ENCODE data around the gene XAB2.

XAB2 gene

GRCh38 chr19:7629347-7630054, at the start of gene XAB2, which contains the start of gene PET100:
Gene XAB2 (minus strand): TSS chr19:7629545. CDS start chr19:7629527, 18 bp downstream.
Gene PET100 (plus strand): TSS chr19:7629793. CDS start chr19:7629834, 41 bp downstream.
- in situ Hi-C loops (cut with HindIII; ENCODE audit: low sequenced_read_pairs) = loop anchor here (5.0 kb wide), 1 partner anchor 72 kb away; no protein-coding TSS in a partner anchor

GRCh38 chr19:7677669-7678311, 48.4 kb upstream of the XAB2 start:
- in situ Hi-C loops (cut with HindIII; ENCODE audit: low sequenced_read_pairs) = no loop called here

GRCh38 chr19:7676854-7677253, 47.5 kb upstream of the XAB2 start, which contains the start of gene MCEMP1:
Gene MCEMP1 (plus strand): TSS chr19:7677090. CDS start chr19:7677121, 31 bp downstream.
- in situ Hi-C loops (cut with HindIII; ENCODE audit: low sequenced_read_pairs) = no loop called here

DNA sequence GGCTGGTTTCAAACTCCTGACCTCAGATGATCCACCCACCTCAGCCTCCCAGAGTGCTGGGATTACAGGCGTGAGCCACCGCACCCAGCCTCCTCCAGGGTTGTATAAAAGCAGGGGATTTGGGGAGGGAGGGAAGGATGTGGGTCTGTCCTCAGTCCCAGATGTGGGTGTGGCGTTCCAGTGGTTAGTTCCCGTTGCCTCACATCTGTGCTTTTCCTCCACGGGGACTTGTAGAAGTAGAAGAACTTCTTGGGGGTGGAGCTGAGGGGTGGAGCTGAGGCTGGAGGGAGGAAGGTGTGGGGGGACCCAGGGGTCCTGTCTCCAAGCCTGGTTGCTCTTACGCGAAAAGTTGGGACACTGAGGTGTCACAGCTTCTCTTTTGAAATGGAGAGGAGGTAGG, 47.0 kb upstream of the XAB2 start:
- in situ Hi-C loops (cut with HindIII; ENCODE audit: low sequenced_read_pairs) = no loop called here

DNA sequence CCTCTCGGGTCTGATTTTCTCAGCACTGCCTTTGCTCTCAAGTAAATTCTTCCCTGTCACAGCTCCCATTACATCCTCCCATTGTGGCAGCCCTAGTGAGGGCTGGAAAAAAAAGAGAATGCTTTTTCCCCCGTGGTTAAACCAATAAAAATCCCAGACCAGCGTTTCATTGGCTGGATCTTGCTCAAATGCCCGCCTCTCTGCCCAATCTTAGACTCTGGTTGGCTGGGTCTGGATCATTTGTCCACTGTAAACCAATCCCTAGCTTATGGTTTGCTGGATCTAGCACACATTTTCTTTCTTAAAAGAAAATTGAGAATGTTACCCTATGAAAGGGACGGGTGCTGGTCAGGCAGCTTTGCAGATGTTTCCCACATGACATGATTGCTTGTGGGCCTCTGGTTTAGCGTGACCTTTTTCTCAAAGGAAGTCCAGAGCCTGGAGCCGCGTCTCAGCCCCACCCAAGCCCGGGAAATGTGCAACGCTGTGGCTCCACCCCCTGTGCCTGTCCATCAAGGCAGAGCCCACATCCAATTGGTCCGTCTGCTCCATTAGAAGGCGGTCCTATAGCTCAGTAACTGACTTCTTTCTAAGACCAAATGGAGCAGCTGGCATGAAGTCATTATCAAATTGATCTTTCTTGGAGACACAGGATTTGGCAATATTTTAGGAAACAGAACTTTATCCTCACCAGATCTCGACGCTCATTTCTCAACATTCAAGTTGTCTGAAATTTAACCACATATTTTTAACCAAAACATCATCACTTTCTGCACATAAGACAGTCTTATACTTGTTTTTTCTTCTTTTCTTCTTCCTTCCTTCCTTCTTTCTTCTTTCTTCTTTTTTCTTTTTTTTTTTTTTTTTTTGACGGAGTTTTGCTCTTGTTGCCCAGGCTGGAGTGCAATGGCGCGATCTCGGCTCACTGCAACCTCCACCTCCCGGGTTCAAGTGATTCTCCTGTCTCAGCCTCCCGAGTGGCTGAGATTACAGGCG, 45.0 kb upstream of the XAB2 start:
- in situ Hi-C loops (cut with HindIII; ENCODE audit: low sequenced_read_pairs) = no loop called here

GRCh38 chr19:7672522-7672921, 43.2 kb upstream of the XAB2 start:
- in situ Hi-C loops (cut with HindIII; ENCODE audit: low sequenced_read_pairs) = no loop called here

GRCh38 chr19:7670790-7671189, 41.4 kb upstream of the XAB2 start:
- in situ Hi-C loops (cut with HindIII; ENCODE audit: low sequenced_read_pairs) = no loop called here

DNA sequence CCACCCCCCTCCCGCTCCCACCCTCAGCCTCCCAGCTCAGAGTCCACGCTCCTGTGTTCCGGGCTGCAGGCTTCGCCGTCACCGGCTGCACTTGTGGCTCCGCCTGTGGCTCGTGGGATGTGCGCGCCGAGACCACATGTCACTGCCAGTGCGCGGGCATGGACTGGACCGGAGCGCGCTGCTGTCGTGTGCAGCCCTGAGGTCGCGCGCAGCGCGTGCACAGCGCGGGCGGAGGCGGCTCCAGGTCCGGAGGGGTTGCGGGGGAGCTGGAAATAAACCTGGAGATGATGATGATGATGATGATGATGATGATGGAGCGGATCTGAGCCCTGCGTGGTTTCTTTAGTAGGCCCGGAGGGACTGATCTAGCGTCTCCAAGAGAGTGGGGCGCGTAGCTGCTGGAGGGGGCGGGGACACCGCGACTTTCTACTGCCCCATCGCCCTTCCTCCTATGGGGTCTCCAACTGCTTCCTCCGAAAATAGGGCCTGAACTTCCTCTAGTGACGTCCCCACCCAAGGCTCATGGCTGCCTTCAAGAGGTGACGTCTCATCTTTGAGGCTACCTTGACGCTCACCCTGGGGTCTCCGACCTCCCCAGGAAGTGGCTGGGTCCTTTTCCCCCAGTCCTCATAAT, 40.9 kb upstream of the XAB2 start:
- in situ Hi-C loops (cut with HindIII; ENCODE audit: low sequenced_read_pairs) = no loop called here

GRCh38 chr19:7669641-7670040, 40.3 kb upstream of the XAB2 start:
- in situ Hi-C loops (cut with HindIII; ENCODE audit: low sequenced_read_pairs) = no loop called here

DNA sequence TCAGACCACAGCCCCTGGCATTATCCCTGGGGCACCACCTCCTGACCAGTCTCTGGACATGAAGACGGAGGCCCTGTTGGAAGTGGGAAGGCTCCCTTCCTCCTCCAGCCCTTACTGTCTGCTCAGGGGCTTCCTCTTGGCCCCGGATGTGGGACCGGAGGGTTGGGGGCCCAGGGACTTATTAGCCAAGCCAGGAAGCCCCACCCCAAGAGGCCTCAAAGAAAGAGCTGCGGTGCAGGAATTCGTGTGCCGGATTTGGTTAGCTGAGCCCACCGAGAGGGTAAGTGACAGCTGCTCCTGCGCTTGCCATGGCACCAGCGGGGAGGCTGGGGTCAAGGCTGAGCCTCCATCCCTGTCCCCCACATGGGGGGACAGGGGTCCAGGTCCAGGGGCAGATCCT, 39.5 kb upstream of the XAB2 start, which contains the start of gene RETN:
Gene RETN, plus strand, starts transcription at position 208 of the 400 bp plus-strand sequence. CDS start 278 bp downstream, outside the sequence.
- in situ Hi-C loops (cut with HindIII; ENCODE audit: low sequenced_read_pairs) = no loop called here

- in situ Hi-C loops (cut with HindIII; ENCODE audit: low sequenced_read_pairs) = no loop called here
Observed at GRCh38 chr19:7665076-7665475, 35.7 kb upstream of the XAB2 start.

DNA sequence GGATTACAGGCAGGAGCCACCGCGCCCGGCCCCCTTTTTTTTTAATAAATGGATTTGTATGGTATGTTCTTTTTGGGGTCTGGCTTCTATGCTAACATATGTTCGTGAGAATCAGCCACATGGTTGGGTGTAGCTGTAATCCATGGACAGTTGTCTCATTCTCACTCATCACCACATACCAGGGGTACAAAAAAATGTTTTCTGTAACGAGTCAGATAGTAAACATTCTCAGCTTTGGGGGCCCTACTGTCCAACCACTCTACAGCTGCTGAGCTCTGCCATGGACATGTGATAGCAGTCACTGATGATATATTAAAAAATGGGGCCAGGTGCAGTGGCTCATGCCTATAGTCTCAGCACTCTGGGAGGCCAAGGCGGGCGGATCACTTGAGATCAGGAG, 34.4 kb upstream of the XAB2 start:
- in situ Hi-C loops (cut with HindIII; ENCODE audit: low sequenced_read_pairs) = no loop called here

DNA sequence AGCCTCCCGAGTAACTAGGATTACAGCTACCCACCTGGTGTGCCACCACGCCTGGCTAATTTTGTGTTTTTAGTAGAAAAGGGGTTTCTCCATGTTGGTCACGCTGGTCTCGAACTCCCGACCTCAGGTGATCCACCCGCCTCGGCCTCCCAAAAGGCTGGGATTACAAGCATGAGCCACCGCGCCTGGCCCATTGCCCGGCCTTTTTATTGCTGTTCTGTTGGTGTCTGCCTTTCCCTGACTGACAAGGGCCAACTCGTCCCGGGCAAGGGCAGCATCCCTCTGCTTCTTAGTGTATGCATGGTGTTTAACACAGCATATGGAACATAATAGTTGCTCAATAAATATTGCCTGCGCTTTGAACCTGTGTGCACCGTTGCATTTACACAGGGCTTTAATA, 33.3 kb upstream of the XAB2 start:
- in situ Hi-C loops (cut with HindIII; ENCODE audit: low sequenced_read_pairs) = no loop called here

- in situ Hi-C loops (cut with HindIII; ENCODE audit: low sequenced_read_pairs) = no loop called here
Observed at GRCh38 chr19:7661744-7662538, 32.6 kb upstream of the XAB2 start.

DNA sequence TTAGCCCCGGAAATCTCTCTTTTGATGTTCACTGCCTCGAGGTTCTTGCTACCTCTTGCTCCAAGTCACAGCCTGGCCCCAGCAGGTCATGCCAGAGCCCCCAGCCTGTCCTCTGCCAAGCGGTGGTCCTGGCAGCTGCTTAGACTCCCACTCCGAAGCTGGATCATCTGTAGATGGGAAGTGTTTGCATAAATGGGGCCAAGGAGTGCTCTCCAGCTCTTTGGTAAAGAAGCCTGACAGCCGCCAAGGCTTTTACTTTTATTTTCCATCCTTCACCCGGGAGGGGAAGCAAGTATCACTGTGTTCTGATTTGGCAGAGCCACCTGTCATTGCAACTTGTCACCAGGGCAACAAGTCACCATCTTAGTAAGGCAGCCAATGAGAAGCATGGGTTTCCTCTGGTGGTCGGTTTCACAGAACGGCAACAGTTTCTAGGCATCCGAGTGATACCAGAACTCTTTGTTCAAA, 28.9 kb upstream of the XAB2 start:
- in situ Hi-C loops (cut with HindIII; ENCODE audit: low sequenced_read_pairs) = no loop called here

- in situ Hi-C loops (cut with HindIII; ENCODE audit: low sequenced_read_pairs) = no loop called here
Observed at GRCh38 chr19:7657131-7657751, 27.9 kb upstream of the XAB2 start.

- in situ Hi-C loops (cut with HindIII; ENCODE audit: low sequenced_read_pairs) = no loop called here
Observed at GRCh38 chr19:7655581-7655980, 26.2 kb upstream of the XAB2 start.

GRCh38 chr19:7654401-7654800, 25.1 kb upstream of the XAB2 start:
- in situ Hi-C loops (cut with HindIII; ENCODE audit: low sequenced_read_pairs) = no loop called here

DNA sequence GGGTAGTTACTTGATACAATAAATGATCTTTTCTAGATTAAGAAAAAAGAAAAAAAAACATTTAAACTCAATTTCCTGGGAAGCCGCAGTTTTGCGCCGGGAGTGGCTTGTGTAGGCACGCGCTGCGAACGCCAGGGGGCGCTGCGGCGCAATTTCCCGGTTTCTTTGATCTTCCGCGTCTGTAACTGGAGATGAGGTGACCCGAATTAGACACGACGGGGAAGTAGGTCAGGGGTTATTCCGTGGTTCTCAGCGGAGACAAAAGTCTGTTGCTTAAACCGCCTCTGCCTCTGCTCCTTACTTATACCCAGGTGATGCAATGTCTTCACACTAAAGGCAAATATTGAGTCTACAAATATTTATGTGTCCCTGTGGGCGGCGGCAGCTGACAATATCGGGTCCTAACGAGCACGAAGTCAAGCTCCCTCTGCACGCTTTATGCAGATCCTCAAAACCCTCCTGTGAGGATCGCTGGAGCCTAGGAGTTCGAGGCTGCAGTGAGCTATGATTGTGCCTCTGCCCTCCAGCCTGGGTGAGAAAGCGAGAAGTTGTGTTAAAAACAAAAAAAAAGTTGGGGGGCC, 22.8 kb upstream of the XAB2 start:
- in situ Hi-C loops (cut with HindIII; ENCODE audit: low sequenced_read_pairs) = no loop called here

Data from endothelial cell of hepatic sinusoid (primary cell).